Spleen (tissue), 7 donors: Measurements from ENCODE around the gene SEPTIN2.

ENCODE experiments used
- POLR2A ChIP-seq, 3 donors: fragments of 450-650 bp; IDR thresholded peaks; one replicate each; pipeline ENCODE4 v1.5.1; 2017; ENCODE audit warnings: antibody characterized with exemption in 3 of 3, mild to moderate bottlenecking in 1 of 3
- POLR2AphosphoS5 ChIP-seq, 3 donors: sonication (generic); formaldehyde crosslinking; IDR thresholded peaks; one replicate each; pipeline ENCODE4 v1.5.1; 2017; ENCODE audit warnings: antibody characterized with exemption in 3 of 3
- TF ChIP-seq, protein P1 (sequence below), 11 experiments: fragments of 200-600 bp in 7 of 11; fragments of 450-650 bp in 4 of 11; sonication (generic) in 4 of 11; IDR thresholded peaks in 8 of 11; conservative IDR thresholded peaks in 3 of 11; 1 replicate in 7 of 11; 2 replicates in 4 of 11; pipeline versions ENCODE4 v1.4.0 to v1.8.0; 2016 to 2021; ENCODE audit warnings: antibody characterized with exemption in 11 of 11, inconsistent platforms in 4 of 11, mild to moderate bottlenecking in 1 of 11
- donor health status: DM: no; HTN: no; CAD: no; lungs with moderate emphysema.
- donor health status: DM: no; HTN: no; CAD: no.
- donor health status: DM: no; HTN: no; CAD: no.

DNA sequence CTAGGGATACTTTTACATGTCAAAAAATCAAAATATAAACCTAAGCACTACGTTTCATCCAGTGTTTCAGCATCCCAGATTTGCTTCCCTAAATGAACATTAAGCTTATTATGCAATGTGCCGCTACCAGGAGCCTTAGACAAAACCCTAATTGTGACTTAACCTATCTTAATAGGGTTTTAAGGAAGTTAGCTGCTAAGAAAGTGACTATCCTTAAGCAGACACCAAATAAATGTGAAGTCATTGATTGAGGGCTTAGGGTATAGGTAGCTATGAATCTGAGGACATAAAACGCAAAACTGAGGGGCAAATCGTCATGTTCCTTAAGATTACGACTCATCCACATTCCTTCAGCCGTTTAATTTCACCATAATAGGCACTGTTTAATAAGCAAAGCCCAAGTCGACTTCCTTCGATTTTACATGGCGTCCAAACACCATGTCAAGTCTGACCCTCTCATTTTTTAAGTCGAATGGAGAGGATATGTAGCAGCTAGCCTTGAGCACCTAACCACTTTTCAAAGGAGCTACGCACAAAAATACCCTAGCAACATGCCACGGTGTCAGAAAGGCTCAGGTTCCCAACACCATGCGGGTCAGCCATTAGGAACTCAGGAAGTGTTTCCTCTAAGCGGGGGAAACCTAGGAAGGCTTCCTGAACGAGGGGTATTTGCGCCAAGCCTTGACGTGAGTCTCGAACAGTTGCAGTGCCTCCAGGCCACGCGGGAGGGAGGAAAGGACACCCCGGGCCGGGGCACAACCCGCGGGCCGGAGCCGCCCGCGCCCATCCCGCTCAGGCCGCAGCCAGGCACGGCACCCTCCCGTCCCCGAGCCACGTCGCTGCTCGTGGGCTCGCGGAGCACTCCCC lies 1.3 kb upstream of the SEPTIN2 start:
- no peak for TF ChIP-seq POLR2AphosphoS5 (IDR thresholded peaks at IDR 0.05)
- TF ChIP-seq, protein P1, sequence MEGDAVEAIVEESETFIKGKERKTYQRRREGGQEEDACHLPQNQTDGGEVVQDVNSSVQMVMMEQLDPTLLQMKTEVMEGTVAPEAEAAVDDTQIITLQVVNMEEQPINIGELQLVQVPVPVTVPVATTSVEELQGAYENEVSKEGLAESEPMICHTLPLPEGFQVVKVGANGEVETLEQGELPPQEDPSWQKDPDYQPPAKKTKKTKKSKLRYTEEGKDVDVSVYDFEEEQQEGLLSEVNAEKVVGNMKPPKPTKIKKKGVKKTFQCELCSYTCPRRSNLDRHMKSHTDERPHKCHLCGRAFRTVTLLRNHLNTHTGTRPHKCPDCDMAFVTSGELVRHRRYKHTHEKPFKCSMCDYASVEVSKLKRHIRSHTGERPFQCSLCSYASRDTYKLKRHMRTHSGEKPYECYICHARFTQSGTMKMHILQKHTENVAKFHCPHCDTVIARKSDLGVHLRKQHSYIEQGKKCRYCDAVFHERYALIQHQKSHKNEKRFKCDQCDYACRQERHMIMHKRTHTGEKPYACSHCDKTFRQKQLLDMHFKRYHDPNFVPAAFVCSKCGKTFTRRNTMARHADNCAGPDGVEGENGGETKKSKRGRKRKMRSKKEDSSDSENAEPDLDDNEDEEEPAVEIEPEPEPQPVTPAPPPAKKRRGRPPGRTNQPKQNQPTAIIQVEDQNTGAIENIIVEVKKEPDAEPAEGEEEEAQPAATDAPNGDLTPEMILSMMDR (IDR thresholded peaks at IDR 0.05 in 8 of 11, conservative IDR thresholded peaks at IDR 0.05 in 3 of 11): no peak
- TF ChIP-seq POLR2A (IDR thresholded peaks at IDR 0.05): no peak
